Large intestine (tissue), 3 donors: ENCODE measurements around the gene PTPRN2. TPM values are rescaled to one million over a fixed set of nuclear protein-coding genes. Genes with fewer than 3 reads are reported as not detected.

Source experiments
- DNase-seq, 2 donors: peaks; one replicate each; pipeline versions ENCODE4 v3.0.0 to v3.0.0-alpha.2; 2013
- H3K27ac ChIP-seq: one replicate; pipeline ENCODE4 v1.5.1; 2013; ENCODE audit warnings: low read length
- H3K27me3 ChIP-seq: 2 replicates; pipeline ENCODE4 v1.6.1; 2013; ENCODE audit warnings: low read length; ENCODE audit not compliant: control insufficient read depth, insufficient read depth
- H3K36me3 ChIP-seq: 2 replicates; pipeline ENCODE4 v1.6.1; 2013; ENCODE audit warnings: low read length; ENCODE audit not compliant: control insufficient read depth, insufficient read depth
- H3K4me1 ChIP-seq: one replicate; pipeline ENCODE4 v1.6.1; 2013; ENCODE audit warnings: low read length; ENCODE audit not compliant: control insufficient read depth, insufficient read depth
- H3K4me3 ChIP-seq: one replicate; pipeline ENCODE4 v1.5.1; 2013; ENCODE audit warnings: low read length
- H3K9me3 ChIP-seq: one replicate; pipeline ENCODE4 v1.6.1; 2013; ENCODE audit warnings: mild to moderate bottlenecking, low read depth, low read length, moderate library complexity; ENCODE audit not compliant: control insufficient read depth
- WGBS: methylation state at CpG from one replicate; pipeline ENCODE4 v1.1.5; 2013; ENCODE audit warnings: low lambda C conversion rate; ENCODE audit not compliant: insufficient coverage; 5-methylcytosine and 5-hydroxymethylcytosine counted together
- polyA plus RNA-seq: library from polyadenylated mRNA; unstranded; fragments of 120-200 nt; gene quantifications from one replicate; pipeline ENCODE4 v1.2.1, GENCODE V29; 2013

Gene PTPRN2
- polyA plus RNA-seq, 1 donor, result 13.4 TPM

GRCh38 chr7:157611341-157611740, 976.3 kb downstream of the PTPRN2 start:
- H3K9me3 ChIP-seq, result peaks cover 30% of the 10 kb centered on the region
- no peak for DNase-seq
- H3K36me3 ChIP-seq, result no peaks in the 10 kb centered on the region
- H3K27ac ChIP-seq, result no peak overlapping the region
- peaks cover 27% of the 10 kb centered on the region for H3K27me3 ChIP-seq
- no peak overlapping the region for H3K4me3 ChIP-seq
- no peaks in the 10 kb centered on the region for H3K4me1 ChIP-seq
- WGBS, result no CpG with 5 or more reads among the region's 18 CpGs

- WGBS, result no CpG with 5 or more reads among the region's 17 CpGs
- no peaks in the 10 kb centered on the region for H3K4me1 ChIP-seq
- H3K27me3 ChIP-seq, result peaks cover 27% of the 10 kb centered on the region
- no peaks in the 10 kb centered on the region for H3K36me3 ChIP-seq
- no peak overlapping the region for H3K27ac ChIP-seq
- peaks cover 30% of the 10 kb centered on the region for H3K9me3 ChIP-seq
- DNase-seq, result no peak
- no peak overlapping the region for H3K4me3 ChIP-seq
These were observed 976.8 kb downstream of the PTPRN2 start for GRCh38 chr7:157610671-157611295.

- no CpG with 5 or more reads among the region's 22 CpGs for WGBS
- Histone ChIP-seq H3K9me3 (peaks cover 29% of the 10 kb centered on the region), H3K27ac (no peak overlapping the region), H3K36me3 (no peaks in the 10 kb centered on the region), H3K4me3 (no peak overlapping the region), H3K27me3 (peaks cover 27% of the 10 kb centered on the region), H3K4me1 (no peaks in the 10 kb centered on the region)
- DNase-seq, result no peak
These were observed 977.5 kb downstream of the PTPRN2 start for GRCh38 chr7:157609932-157610640.

GRCh38 chr7:157609516-157609915, 978.1 kb downstream of the PTPRN2 start:
- Histone ChIP-seq H3K36me3 (no peaks in the 10 kb centered on the region), H3K4me3 (no peak overlapping the region), H3K27ac (no peak overlapping the region), H3K4me1 (no peaks in the 10 kb centered on the region), H3K27me3 (peaks cover 23% of the 10 kb centered on the region), H3K9me3 (peaks cover 27% of the 10 kb centered on the region)
- WGBS, result 90% methylated on average over 2 of the region's 15 CpGs
- DNase-seq, result no peak

GRCh38 chr7:157607218-157607617, 980.4 kb downstream of the PTPRN2 start:
- H3K27me3 ChIP-seq, result peaks cover 3% of the 10 kb centered on the region
- DNase-seq, result no peak
- H3K27ac ChIP-seq, result no peak overlapping the region
- no peaks in the 10 kb centered on the region for H3K36me3 ChIP-seq
- no CpG with 5 or more reads among the region's 10 CpGs for WGBS
- H3K4me3 ChIP-seq, result no peak overlapping the region
- H3K4me1 ChIP-seq, result no peaks in the 10 kb centered on the region
- peaks cover 13% of the 10 kb centered on the region for H3K9me3 ChIP-seq

GRCh38 chr7:157606140-157606539, 981.5 kb downstream of the PTPRN2 start:
- no peak for DNase-seq
- Histone ChIP-seq H3K4me3 (no peak overlapping the region), H3K27me3 (no peaks in the 10 kb centered on the region), H3K27ac (no peak overlapping the region), H3K9me3 (peaks cover 3% of the 10 kb centered on the region), H3K4me1 (no peaks in the 10 kb centered on the region), H3K36me3 (no peaks in the 10 kb centered on the region)
- WGBS, result no CpG with 5 or more reads among the region's 9 CpGs

- DNase-seq, result no peak
- H3K4me3 ChIP-seq, result no peak overlapping the region
- WGBS, result no CpG with 5 or more reads among the region's 3 CpGs
- H3K9me3 ChIP-seq, result peaks cover 3% of the 10 kb centered on the region
- no peaks in the 10 kb centered on the region for H3K4me1 ChIP-seq
- H3K27me3 ChIP-seq, result no peaks in the 10 kb centered on the region
- H3K36me3 ChIP-seq, result no peaks in the 10 kb centered on the region
- H3K27ac ChIP-seq, result no peak overlapping the region
These were observed 982.0 kb downstream of the PTPRN2 start for GRCh38 chr7:157605638-157606037.

GRCh38 chr7:157604661-157605381, 982.8 kb downstream of the PTPRN2 start:
- H3K36me3 ChIP-seq, result no peaks in the 10 kb centered on the region
- WGBS, result 60% methylated on average over 1 of the region's 21 CpGs

GRCh38 chr7:157603716-157604115, 983.9 kb downstream of the PTPRN2 start:
- Histone ChIP-seq H3K4me1 (no peaks in the 10 kb centered on the region), H3K4me3 (no peak overlapping the region), H3K27me3 (no peaks in the 10 kb centered on the region), H3K27ac (no peak overlapping the region), H3K9me3 (peaks cover 3% of the 10 kb centered on the region), H3K36me3 (no peaks in the 10 kb centered on the region)
- no peak for DNase-seq
- no CpG with 5 or more reads among the region's 21 CpGs for WGBS

More at GRCh38 chr7:157604661-157605381, 982.8 kb downstream of the PTPRN2 start:
- DNase-seq, result no peak
- H3K27me3 ChIP-seq, result no peaks in the 10 kb centered on the region
- H3K4me1 ChIP-seq, result no peaks in the 10 kb centered on the region
- H3K27ac ChIP-seq, result no peak overlapping the region
- H3K4me3 ChIP-seq, result no peak overlapping the region
- H3K9me3 ChIP-seq, result peaks cover 3% of the 10 kb centered on the region

- WGBS, result no CpG with 5 or more reads among the region's 9 CpGs
- no peak for DNase-seq
- H3K27ac ChIP-seq, result no peak overlapping the region
- H3K9me3 ChIP-seq, result no peaks in the 10 kb centered on the region
- H3K27me3 ChIP-seq, result no peaks in the 10 kb centered on the region
- no peaks in the 10 kb centered on the region for H3K36me3 ChIP-seq
- no peaks in the 10 kb centered on the region for H3K4me1 ChIP-seq
- no peak overlapping the region for H3K4me3 ChIP-seq
These were observed 984.6 kb downstream of the PTPRN2 start for GRCh38 chr7:157603005-157603404.
